ENCODE data around the gene PLEKHJ1. TPM values are rescaled to one million over a fixed set of nuclear protein-coding genes. Genes with fewer than 3 reads are reported as not detected.

PLEKHJ1 gene
- total RNA-seq, 1 experiment from 2014 or later, result 73.7 TPM

- Histone ChIP-seq H3K27me3 (replicated peaks; ENCODE audit: insufficient read depth, low read depth, low read length, poor library complexity) (no peaks in the 10 kb centered on the region), H3K27ac (ENCODE audit: low read depth, low read length, poor library complexity, severe bottlenecking) (no peak overlapping the region), H3K4me1 (ENCODE audit: insufficient read depth, low read length, poor library complexity, severe bottlenecking) (no peaks in the 10 kb centered on the region), H3K4me3 (ENCODE audit: low read depth, low read length, poor library complexity, severe bottlenecking) (no peak overlapping the region), H3K36me3 (ENCODE audit: insufficient read depth, low read length, poor library complexity, severe bottlenecking) (peaks cover 51% of the 10 kb centered on the region), H3K9me3 (ENCODE audit: low read depth, low read length, poor library complexity, severe bottlenecking) (no peaks in the 10 kb centered on the region)
- ChIA-PET POLR2A (ENCODE audit: low non-redundant PET) (no interaction called here), CTCF (no interaction called here)
- no TSS peak for BruUV-seq (replicated peaks)
- TF ChIP-seq CTCF (conservative IDR thresholded peaks at IDR 0.05; ENCODE audit: low read depth, low read length) (no peak), EZH2 (IDR thresholded peaks at IDR 0.05; ENCODE audit: borderline replicate concordance, low read depth, low read length, poor library complexity, severe bottlenecking) (no peak)
- intact Hi-C loops (cut with micrococcal nuclease; ENCODE audit: unreplicated experiment), result no loop called here
- no peak for DNase-seq (ENCODE audit: low spot score)
Observed at GRCh38 chr19:2187159-2187558, 49.0 kb downstream of the PLEKHJ1 start.

DNA sequence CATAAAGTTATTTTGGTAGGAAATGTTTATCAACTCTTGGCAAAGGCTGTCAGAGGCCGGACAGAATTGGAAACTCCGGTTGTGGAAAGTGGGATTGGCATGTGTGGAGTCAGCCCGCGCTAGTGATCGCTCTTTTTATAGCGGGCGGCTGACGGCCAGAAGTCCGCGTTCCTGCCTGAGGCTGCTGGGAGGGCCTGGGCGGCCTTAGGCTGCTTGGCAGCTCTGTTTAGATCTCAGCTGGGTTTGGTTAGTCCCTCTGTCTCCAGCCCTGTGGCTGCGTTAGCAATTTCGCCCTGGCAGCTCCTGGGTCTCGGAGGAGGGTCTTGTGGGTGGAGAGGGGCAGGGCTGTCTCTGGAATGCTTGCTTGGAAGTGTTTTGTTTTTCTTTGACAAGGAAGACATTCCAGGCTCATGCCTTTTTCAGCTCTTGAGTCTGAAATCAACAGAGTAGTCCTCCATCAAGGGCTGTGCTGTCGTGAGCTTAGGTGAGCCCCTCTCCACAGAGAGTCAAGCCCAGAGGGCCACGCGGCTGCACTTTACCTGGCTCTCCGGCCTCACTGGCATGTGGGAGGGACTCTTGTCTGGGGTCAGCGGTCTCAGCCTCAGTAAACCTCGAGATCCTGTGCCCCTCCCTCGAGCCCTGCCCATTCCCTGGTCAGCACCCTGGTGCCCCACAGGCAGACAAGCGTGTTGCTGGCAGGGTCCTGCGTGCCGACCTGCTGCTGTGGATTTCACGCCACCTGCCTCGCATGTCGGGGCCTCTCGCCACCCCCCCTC, 49.9 kb downstream of the PLEKHJ1 start:
- Histone ChIP-seq H3K27me3 (replicated peaks; ENCODE audit: insufficient read depth, low read depth, low read length, poor library complexity) (no peaks in the 10 kb centered on the region), H3K36me3 (ENCODE audit: insufficient read depth, low read length, poor library complexity, severe bottlenecking) (peaks cover 44% of the 10 kb centered on the region), H3K4me3 (ENCODE audit: low read depth, low read length, poor library complexity, severe bottlenecking) (no peak overlapping the region), H3K9me3 (ENCODE audit: low read depth, low read length, poor library complexity, severe bottlenecking) (no peaks in the 10 kb centered on the region), H3K27ac (ENCODE audit: low read depth, low read length, poor library complexity, severe bottlenecking) (no peak overlapping the region), H3K4me1 (ENCODE audit: insufficient read depth, low read length, poor library complexity, severe bottlenecking) (no peaks in the 10 kb centered on the region)
- intact Hi-C loops (cut with micrococcal nuclease; ENCODE audit: unreplicated experiment), result no loop called here
- TF ChIP-seq EZH2 (IDR thresholded peaks at IDR 0.05; ENCODE audit: borderline replicate concordance, low read depth, low read length, poor library complexity, severe bottlenecking), result no peak
- no peak for TF ChIP-seq CTCF (conservative IDR thresholded peaks at IDR 0.05; ENCODE audit: low read depth, low read length)
- BruUV-seq (replicated peaks), result no TSS peak
- ChIA-PET CTCF (no interaction called here), POLR2A (ENCODE audit: low non-redundant PET) (no interaction called here)
- no peak for DNase-seq (ENCODE audit: low spot score)

DNA sequence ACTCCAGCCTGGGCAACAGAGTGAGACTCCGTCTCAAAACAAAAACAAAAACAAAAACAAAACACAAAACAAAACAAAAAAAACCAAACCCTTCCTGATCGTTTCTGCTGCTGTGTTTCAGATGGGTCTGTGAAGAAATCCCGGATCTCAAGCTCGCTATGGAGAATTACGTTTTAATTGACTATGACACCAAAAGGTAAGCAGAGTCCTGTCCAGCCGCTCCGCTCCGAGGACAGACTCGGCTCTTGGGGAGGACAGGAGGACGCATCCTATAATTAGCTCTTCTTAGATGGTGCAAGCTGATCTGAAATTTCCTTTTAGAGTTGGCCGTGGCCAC, 50.4 kb downstream of the PLEKHJ1 start:
- Histone ChIP-seq H3K27ac (ENCODE audit: low read depth, low read length, poor library complexity, severe bottlenecking) (no peak overlapping the region), H3K4me1 (ENCODE audit: insufficient read depth, low read length, poor library complexity, severe bottlenecking) (no peaks in the 10 kb centered on the region), H3K36me3 (ENCODE audit: insufficient read depth, low read length, poor library complexity, severe bottlenecking) (peaks cover 40% of the 10 kb centered on the region), H3K9me3 (ENCODE audit: low read depth, low read length, poor library complexity, severe bottlenecking) (no peaks in the 10 kb centered on the region), H3K4me3 (ENCODE audit: low read depth, low read length, poor library complexity, severe bottlenecking) (no peak overlapping the region), H3K27me3 (replicated peaks; ENCODE audit: insufficient read depth, low read depth, low read length, poor library complexity) (no peaks in the 10 kb centered on the region)
- intact Hi-C loops (cut with micrococcal nuclease; ENCODE audit: unreplicated experiment), result no loop called here
- POLR2A ChIA-PET (ENCODE audit: low non-redundant PET), result no interaction called here
- CTCF ChIA-PET, result no interaction called here
- BruUV-seq (replicated peaks), result no TSS peak
- no peak for DNase-seq (ENCODE audit: low spot score)
- TF ChIP-seq CTCF (conservative IDR thresholded peaks at IDR 0.05; ENCODE audit: low read depth, low read length), result no peak
- TF ChIP-seq EZH2 (IDR thresholded peaks at IDR 0.05; ENCODE audit: borderline replicate concordance, low read depth, low read length, poor library complexity, severe bottlenecking), result no peak
